Breast epithelium (tissue), 3 donors: Measurements from ENCODE around the gene GPSM3.

Experiments
- POLR2A ChIP-seq: fragments of 450-650 bp; IDR thresholded peaks from one replicate; pipeline ENCODE4 v1.6.1; 2016; ENCODE audit warnings: antibody characterized with exemption, mild to moderate bottlenecking, moderate library complexity
- TF ChIP-seq, protein P1 (sequence below), 3 donors: fragments of 450-650 bp; IDR thresholded peaks; one replicate each; pipeline ENCODE4 v1.5.1; 2016 to 2017; ENCODE audit warnings: antibody characterized with exemption in 3 of 3, mild to moderate bottlenecking in 3 of 3, moderate library complexity in 3 of 3

DNA sequence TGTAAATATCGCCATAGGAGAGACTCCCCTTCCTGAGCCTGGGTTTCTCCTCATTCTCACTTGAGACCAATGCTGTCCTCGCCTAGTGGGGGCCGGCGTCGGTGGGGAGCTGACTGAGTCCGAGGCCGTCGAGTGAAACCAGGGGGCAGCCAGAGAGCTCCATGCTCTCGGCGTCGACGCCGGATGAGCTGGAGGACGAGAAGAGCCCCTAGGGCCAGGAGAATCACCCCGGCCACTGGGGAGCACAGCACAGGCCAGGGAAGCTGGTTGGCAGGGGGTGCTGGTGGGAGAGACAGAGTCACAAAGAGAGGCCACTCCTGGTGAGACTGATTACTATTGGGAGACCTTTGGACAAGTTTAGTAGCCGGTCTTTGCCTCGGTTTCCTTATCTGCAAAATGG lies 6.4 kb upstream of the GPSM3 start:
- TF ChIP-seq, protein P1, sequence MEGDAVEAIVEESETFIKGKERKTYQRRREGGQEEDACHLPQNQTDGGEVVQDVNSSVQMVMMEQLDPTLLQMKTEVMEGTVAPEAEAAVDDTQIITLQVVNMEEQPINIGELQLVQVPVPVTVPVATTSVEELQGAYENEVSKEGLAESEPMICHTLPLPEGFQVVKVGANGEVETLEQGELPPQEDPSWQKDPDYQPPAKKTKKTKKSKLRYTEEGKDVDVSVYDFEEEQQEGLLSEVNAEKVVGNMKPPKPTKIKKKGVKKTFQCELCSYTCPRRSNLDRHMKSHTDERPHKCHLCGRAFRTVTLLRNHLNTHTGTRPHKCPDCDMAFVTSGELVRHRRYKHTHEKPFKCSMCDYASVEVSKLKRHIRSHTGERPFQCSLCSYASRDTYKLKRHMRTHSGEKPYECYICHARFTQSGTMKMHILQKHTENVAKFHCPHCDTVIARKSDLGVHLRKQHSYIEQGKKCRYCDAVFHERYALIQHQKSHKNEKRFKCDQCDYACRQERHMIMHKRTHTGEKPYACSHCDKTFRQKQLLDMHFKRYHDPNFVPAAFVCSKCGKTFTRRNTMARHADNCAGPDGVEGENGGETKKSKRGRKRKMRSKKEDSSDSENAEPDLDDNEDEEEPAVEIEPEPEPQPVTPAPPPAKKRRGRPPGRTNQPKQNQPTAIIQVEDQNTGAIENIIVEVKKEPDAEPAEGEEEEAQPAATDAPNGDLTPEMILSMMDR (IDR thresholded peaks at IDR 0.05), result no peak
- no peak for TF ChIP-seq POLR2A
